Right renal pelvis (tissue), 4 donors: Measurements from ENCODE around the gene IQCE. TPM values are rescaled to one million over a fixed set of nuclear protein-coding genes. Genes with fewer than 3 reads are reported as not detected.

Experiments
- DNase-seq, 4 donors: peaks; one replicate each; pipeline ENCODE4 v3.0.0-alpha.2; 2013; ENCODE audit warnings: low read depth in 4 of 4, low spot score in 3 of 4, missing footprints in 1 of 4
- polyA plus RNA-seq, 4 donors: library from polyadenylated mRNA; unstranded; fragments of 120-200 nt; gene quantifications; one replicate each; pipeline ENCODE4 v1.2.1, GENCODE V29; 2013; ENCODE audit not compliant: insufficient read length in 4 of 4

IQCE gene
- 10 to 100 TPM; 19.0 to 23.4 (median 22.4) TPM for polyA plus RNA-seq

- peak; percentile 76 to 82 (median 80) for DNase-seq
Observed at GRCh38 chr7:2558629-2559282, at the start of gene IQCE. TSS of gene IQCE (plus strand) at chr7:2558979. CDS start at chr7:2559182, 203 bp downstream.

- DNase-seq: no peak
Observed at GRCh38 chr7:2509298-2509906, 49.4 kb upstream of the IQCE start.

GRCh38 chr7:2510130-2510776 lies 48.5 kb upstream of the IQCE start:
- no peak for DNase-seq

GRCh38 chr7:2510909-2511768 lies 47.6 kb upstream of the IQCE start:
- DNase-seq: no peak

GRCh38 chr7:2511769-2512168 lies 47.0 kb upstream of the IQCE start:
- no peak for DNase-seq

GRCh38 chr7:2512179-2512661 lies 46.6 kb upstream of the IQCE start:
- no peak for DNase-seq

GRCh38 chr7:2512713-2513112 lies 46.1 kb upstream of the IQCE start:
- DNase-seq: no peak

GRCh38 chr7:2513702-2514101 lies 45.1 kb upstream of the IQCE start:
- no peak for DNase-seq

- no peak for DNase-seq
Observed at GRCh38 chr7:2514473-2515423, 44.0 kb upstream of the IQCE start.

GRCh38 chr7:2515424-2516193 lies 43.2 kb upstream of the IQCE start:
- no peak for DNase-seq

GRCh38 chr7:2516194-2516555 lies 42.6 kb upstream of the IQCE start:
- DNase-seq: no peak

- no peak for DNase-seq
Observed at GRCh38 chr7:2517026-2517425, 41.8 kb upstream of the IQCE start.

GRCh38 chr7:2517678-2518507 lies 40.9 kb upstream of the IQCE start:
- DNase-seq: no peak

GRCh38 chr7:2518737-2519118 lies 40.1 kb upstream of the IQCE start:
- DNase-seq: no peak

- peak; percentile 74 to 84 (median 83) for DNase-seq
Observed at GRCh38 chr7:2519119-2519930, 39.5 kb upstream of the IQCE start, which contains the start of gene LFNG. TSS of gene LFNG (plus strand) at chr7:2519774. CDS start at chr7:2519862, 88 bp downstream.

GRCh38 chr7:2520131-2520760 lies 38.5 kb upstream of the IQCE start:
- no peak for DNase-seq
